ENCODE data around the gene RPS6KA3. TPM values are rescaled to one million over a fixed set of nuclear protein-coding genes. Genes with fewer than 3 reads are reported as not detected.

The RPS6KA3 gene
- polyA plus RNA-seq, 1 of the 3 experiments (the other 2 are of a cell fraction): 14.3 TPM

GRCh38 chrX:20204351-20204750 is 62.4 kb downstream of the RPS6KA3 start:
- Histone ChIP-seq H3K9ac (no peak overlapping the region), H3K9me3 (no peaks in the 10 kb centered on the region), H2AFZ (ENCODE audit: low read depth) (no peak overlapping the region), H3K27ac (ENCODE audit: low read depth in 2 of 2, low read length in 1 of 2) (no peak overlapping the region), H3K4me3 (ENCODE audit: low read depth in 2 of 2, low read length in 1 of 2) (no peak overlapping the region), H3K4me1 (ENCODE audit: control insufficient read depth in 1 of 2, insufficient read depth in 2 of 2, low read depth in 1 of 2, low read length in 1 of 2) (no peaks in the 10 kb centered on the region), H3K9me2 (no peaks in the 10 kb centered on the region), H3K27me3 (ENCODE audit: insufficient read depth) (no peaks in the 10 kb centered on the region), H4K20me1 (ENCODE audit: insufficient read depth) (no peaks in the 10 kb centered on the region), H3K4me2 (no peak overlapping the region), H3F3A (replicated peaks; ENCODE audit: insufficient read depth) (no peaks in the 10 kb centered on the region), H3K36me3 (replicated peaks in 1 of 2; ENCODE audit: control insufficient read depth in 1 of 2, insufficient read depth in 2 of 2, low read length in 1 of 2) (peaks cover 9 to 19% of the 10 kb centered on the region in 2 experiments), H3K79me2 (ENCODE audit: insufficient read depth) (no peaks in the 10 kb centered on the region)
- 66% methylated on average over 5 of the region's 6 CpGs for WGBS (ENCODE audit: low lambda C conversion rate)
- CTCF ChIA-PET: interaction anchor here (1.2 kb wide), 1 partner anchor 13 kb away, joined by 3 read pairs; no protein-coding TSS in a partner anchor
- POLR2A ChIA-PET: no interaction called here
- TF ChIP-seq TAF1 (IDR thresholded peaks at IDR 0.05; ENCODE audit: borderline replicate concordance, low read depth, low read length): no peak
- no peak for TF ChIP-seq USF1 (IDR thresholded peaks at IDR 0.05; ENCODE audit: borderline replicate concordance, low read depth)
- TF ChIP-seq TEAD4 (IDR thresholded peaks at IDR 0.05; ENCODE audit: borderline replicate concordance, insufficient read depth): no peak
- TF ChIP-seq SMC3 (IDR thresholded peaks at IDR 0.05; ENCODE audit: low read depth, low read length): no peak
- TF ChIP-seq MXI1 (IDR thresholded peaks at IDR 0.05; ENCODE audit: low read depth, low read length): no peak
- no peak for TF ChIP-seq EP300 (IDR thresholded peaks at IDR 0.05; ENCODE audit: borderline replicate concordance in 1 of 2, low read depth in 1 of 2, low read length in 1 of 2)
- no peak for TF ChIP-seq FOXM1 (IDR thresholded peaks at IDR 0.05; ENCODE audit: low read depth)
- no peak for TF ChIP-seq NRF1 (IDR thresholded peaks at IDR 0.05; ENCODE audit: low read depth, low read length)
- no peak for TF ChIP-seq EZH2phosphoT487 (IDR thresholded peaks at IDR 0.05; ENCODE audit: borderline replicate concordance, low read depth)
- no peak for TF ChIP-seq GABPA (IDR thresholded peaks at IDR 0.05; ENCODE audit: low read depth)
- no peak for TF ChIP-seq FOSL2 (IDR thresholded peaks at IDR 0.05; ENCODE audit: borderline replicate concordance, low read depth)
- TF ChIP-seq MEF2A (IDR thresholded peaks at IDR 0.05; ENCODE audit: borderline replicate concordance, low read depth): no peak
- TF ChIP-seq IRF3 (IDR thresholded peaks at IDR 0.05; ENCODE audit: low read depth, low read length): no peak
- no peak for DNase-seq

GRCh38 chrX:20197641-20198210 is 69.0 kb downstream of the RPS6KA3 start:
- Histone ChIP-seq H3K9ac (no peak overlapping the region), H3K9me3 (no peaks in the 10 kb centered on the region), H3K79me2 (ENCODE audit: insufficient read depth) (no peaks in the 10 kb centered on the region), H3K4me3 (ENCODE audit: low read depth in 2 of 2, low read length in 1 of 2) (no peak overlapping the region), H3K4me2 (no peak overlapping the region), H3F3A (replicated peaks; ENCODE audit: insufficient read depth) (no peaks in the 10 kb centered on the region), H2AFZ (ENCODE audit: low read depth) (no peak overlapping the region), H3K27ac (ENCODE audit: low read depth in 2 of 2, low read length in 1 of 2) (peak overlapping the region in 1 of 2 experiments; percentile 16; a peak in 1 of 4 replicates), H3K36me3 (replicated peaks in 1 of 2; ENCODE audit: control insufficient read depth in 1 of 2, insufficient read depth in 2 of 2, low read length in 1 of 2) (peaks cover 6 to 27% of the 10 kb centered on the region in 2 experiments), H3K27me3 (ENCODE audit: insufficient read depth) (no peaks in the 10 kb centered on the region), H4K20me1 (ENCODE audit: insufficient read depth) (no peaks in the 10 kb centered on the region), H3K9me2 (no peaks in the 10 kb centered on the region), H3K4me1 (ENCODE audit: control insufficient read depth in 1 of 2, insufficient read depth in 2 of 2, low read depth in 1 of 2, low read length in 1 of 2) (no peaks in the 10 kb centered on the region)
- no peak for DNase-seq
- CTCF ChIA-PET: interaction anchor here (0.7 kb wide), 1 partner anchor 1637 kb away, joined by 3 read pairs; no protein-coding TSS in a partner anchor
- POLR2A ChIA-PET: no interaction called here
- 28% methylated on average over 2 of the region's 2 CpGs for WGBS (ENCODE audit: low lambda C conversion rate)
- TF ChIP-seq GABPA (IDR thresholded peaks at IDR 0.05; ENCODE audit: low read depth) (no peak), IRF3 (IDR thresholded peaks at IDR 0.05; ENCODE audit: low read depth, low read length) (no peak), MAX (IDR thresholded peaks at IDR 0.05; ENCODE audit: low read depth) (no peak), REST (IDR thresholded peaks at IDR 0.05; ENCODE audit: low read depth, low read length) (no peak), FOXM1 (IDR thresholded peaks at IDR 0.05; ENCODE audit: low read depth) (no peak), USF1 (IDR thresholded peaks at IDR 0.05; ENCODE audit: borderline replicate concordance, low read depth) (no peak), JUND (IDR thresholded peaks at IDR 0.05) (no peak), RFX5 (IDR thresholded peaks at IDR 0.05; ENCODE audit: low read length) (no peak), YY1 (IDR thresholded peaks at IDR 0.05; ENCODE audit: low read depth) (no peak)

All from SK-N-SH (cell line).